ENCODE measurements around the gene PPFIBP2. TPM values are rescaled to one million over a fixed set of nuclear protein-coding genes. Genes with fewer than 3 reads are reported as not detected.

The PPFIBP2 gene
- total RNA-seq, 3 donors from 2014 or later, result 32.3 to 56.1 (median 43.3) TPM

GRCh38 chr11:7596975-7597391 lies 83.2 kb downstream of the PPFIBP2 start:
- TF ChIP-seq POLR2A (IDR thresholded peaks at IDR 0.05) (no peak), POLR2AphosphoS5 (IDR thresholded peaks at IDR 0.05) (peak in 1 of 3 donors; percentile 24)
- TF ChIP-seq, protein P1, sequence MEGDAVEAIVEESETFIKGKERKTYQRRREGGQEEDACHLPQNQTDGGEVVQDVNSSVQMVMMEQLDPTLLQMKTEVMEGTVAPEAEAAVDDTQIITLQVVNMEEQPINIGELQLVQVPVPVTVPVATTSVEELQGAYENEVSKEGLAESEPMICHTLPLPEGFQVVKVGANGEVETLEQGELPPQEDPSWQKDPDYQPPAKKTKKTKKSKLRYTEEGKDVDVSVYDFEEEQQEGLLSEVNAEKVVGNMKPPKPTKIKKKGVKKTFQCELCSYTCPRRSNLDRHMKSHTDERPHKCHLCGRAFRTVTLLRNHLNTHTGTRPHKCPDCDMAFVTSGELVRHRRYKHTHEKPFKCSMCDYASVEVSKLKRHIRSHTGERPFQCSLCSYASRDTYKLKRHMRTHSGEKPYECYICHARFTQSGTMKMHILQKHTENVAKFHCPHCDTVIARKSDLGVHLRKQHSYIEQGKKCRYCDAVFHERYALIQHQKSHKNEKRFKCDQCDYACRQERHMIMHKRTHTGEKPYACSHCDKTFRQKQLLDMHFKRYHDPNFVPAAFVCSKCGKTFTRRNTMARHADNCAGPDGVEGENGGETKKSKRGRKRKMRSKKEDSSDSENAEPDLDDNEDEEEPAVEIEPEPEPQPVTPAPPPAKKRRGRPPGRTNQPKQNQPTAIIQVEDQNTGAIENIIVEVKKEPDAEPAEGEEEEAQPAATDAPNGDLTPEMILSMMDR (IDR thresholded peaks at IDR 0.05), result no peak
- Histone ChIP-seq H3K4me1 (peaks cover 4 to 26% of the 10 kb centered on the region in 2 donors), H3K9me3 (no peaks in the 10 kb centered on the region), H3K27me3 (no peaks in the 10 kb centered on the region), H3K36me3 (no peaks in the 10 kb centered on the region), H3K27ac (peak overlapping the region; percentile 86 to 88), H3K4me3 (peak overlapping the region in 2 of 3 donors; percentile 4 to 30)
- intact Hi-C loops (cut with DNase I; ENCODE audit: low total_unique reads), result no loop called here
- peak in 1 of 2 donors; percentile 82 for DNase-seq (ENCODE audit: low spot score in 2 of 2)

DNA sequence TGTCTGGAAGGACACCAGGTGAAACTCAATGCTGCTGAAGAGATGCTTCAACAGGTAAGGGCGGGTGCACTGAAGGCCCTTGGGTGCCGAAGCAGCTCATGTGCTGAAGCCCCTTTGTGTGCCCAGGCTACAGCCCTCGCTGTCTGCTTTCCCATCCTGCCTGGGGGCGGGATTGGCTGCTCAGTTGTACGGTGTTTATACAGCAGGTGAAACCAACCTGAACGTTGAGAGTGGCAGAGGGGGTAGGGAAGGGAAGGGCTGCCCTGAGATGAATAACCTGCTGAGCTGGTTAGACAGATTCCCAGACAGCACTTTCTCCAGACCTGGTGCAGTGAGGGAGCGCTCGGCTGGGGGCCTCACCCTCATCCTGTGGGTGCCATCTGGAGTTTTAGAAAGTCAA lies 83.8 kb downstream of the PPFIBP2 start:
- Histone ChIP-seq H3K27ac (peak overlapping the region; percentile 86 to 88), H3K4me1 (peaks cover under 1 to 19% of the 10 kb centered on the region in 2 donors)

GRCh38 chr11:7599209-7599608 lies 85.4 kb downstream of the PPFIBP2 start:
- H3K36me3 ChIP-seq, result no peaks in the 10 kb centered on the region
- H3K4me1 ChIP-seq, result peaks cover 0 to 9% of the 10 kb centered on the region in 2 donors
- TF ChIP-seq, protein P1 (IDR thresholded peaks at IDR 0.05), result no peak
- TF ChIP-seq POLR2AphosphoS5 (IDR thresholded peaks at IDR 0.05) (no peak), POLR2A (IDR thresholded peaks at IDR 0.05) (no peak)

More for the DNA sequence above, 83.8 kb downstream of the PPFIBP2 start:
- DNase-seq (ENCODE audit: low spot score in 2 of 2), result peak; percentile 83 to 84
- no peaks in the 10 kb centered on the region for H3K9me3 ChIP-seq
- H3K4me3 ChIP-seq, result peak overlapping the region in 2 of 3 donors; percentile 4 to 30
- intact Hi-C loops (cut with DNase I; ENCODE audit: low total_unique reads), result no loop called here
- H3K36me3 ChIP-seq, result no peaks in the 10 kb centered on the region
- TF ChIP-seq, protein P1 (IDR thresholded peaks at IDR 0.05), result no peak
- TF ChIP-seq POLR2A (IDR thresholded peaks at IDR 0.05), result no peak
- peak in 2 of 3 donors; percentile 46 to 60 for TF ChIP-seq POLR2AphosphoS5 (IDR thresholded peaks at IDR 0.05)
- H3K27me3 ChIP-seq, result no peaks in the 10 kb centered on the region

DNA sequence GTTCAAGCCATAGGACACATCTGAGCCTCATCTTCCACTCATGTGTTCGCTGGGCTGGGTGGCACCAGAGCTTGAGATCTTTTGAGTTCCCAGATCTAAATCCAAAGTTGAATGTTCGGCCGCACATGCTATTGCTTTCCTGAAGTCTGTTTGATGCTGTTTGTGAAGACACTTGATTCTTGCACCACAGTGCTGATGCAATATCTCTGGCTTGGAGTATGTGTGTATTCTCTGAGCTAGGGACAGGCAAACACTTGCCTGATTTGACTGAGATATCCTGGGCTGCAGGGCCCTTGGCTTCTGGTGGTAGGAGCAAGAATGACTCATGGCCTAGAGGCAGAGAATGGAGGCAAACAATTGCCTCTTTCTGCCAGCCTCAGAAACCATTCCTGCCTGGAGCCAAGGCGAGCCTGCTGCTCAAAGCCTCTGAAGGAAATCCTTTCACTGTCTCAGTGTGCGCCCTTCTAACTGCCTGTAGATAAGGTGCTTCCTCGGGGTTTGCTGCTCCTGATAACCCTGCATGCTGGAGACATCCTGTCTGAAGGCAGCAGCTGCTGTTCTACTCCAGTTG lies 86.5 kb downstream of the PPFIBP2 start:
- no peaks in the 10 kb centered on the region for H3K9me3 ChIP-seq
- intact Hi-C loops (cut with DNase I; ENCODE audit: low total_unique reads), result no loop called here
- no peak for TF ChIP-seq POLR2A (IDR thresholded peaks at IDR 0.05)
- TF ChIP-seq, protein P1 (IDR thresholded peaks at IDR 0.05), result peak in 1 of 3 donors; percentile 28
- peak; percentile 81 to 84 (median 84) for TF ChIP-seq POLR2AphosphoS5 (IDR thresholded peaks at IDR 0.05)
- peak overlapping the region in 1 of 3 donors; percentile 15 for H3K4me3 ChIP-seq
- peaks cover 0 to 9% of the 10 kb centered on the region in 2 donors for H3K4me1 ChIP-seq
- H3K27ac ChIP-seq, result peak overlapping the region; percentile 80 to 81
- no peaks in the 10 kb centered on the region for H3K27me3 ChIP-seq
- peak; percentile 70 to 87 for DNase-seq (ENCODE audit: low spot score in 2 of 2)
- H3K36me3 ChIP-seq, result no peaks in the 10 kb centered on the region

More at GRCh38 chr11:7599209-7599608, 85.4 kb downstream of the PPFIBP2 start:
- no peak for DNase-seq (ENCODE audit: low spot score in 2 of 2)
- H3K27ac ChIP-seq, result peak overlapping the region; percentile 65 to 88
- no peaks in the 10 kb centered on the region for H3K27me3 ChIP-seq
- intact Hi-C loops (cut with DNase I; ENCODE audit: low total_unique reads), result no loop called here
- H3K4me3 ChIP-seq, result no peak overlapping the region
- H3K9me3 ChIP-seq, result no peaks in the 10 kb centered on the region

GRCh38 chr11:7603031-7603781 lies 89.4 kb downstream of the PPFIBP2 start:
- TF ChIP-seq POLR2AphosphoS5 (IDR thresholded peaks at IDR 0.05) (no peak), POLR2A (IDR thresholded peaks at IDR 0.05) (no peak)
- TF ChIP-seq, protein P1 (IDR thresholded peaks at IDR 0.05), result no peak
- Histone ChIP-seq H3K9me3 (no peaks in the 10 kb centered on the region), H3K4me3 (no peak overlapping the region), H3K36me3 (no peaks in the 10 kb centered on the region), H3K27ac (peak overlapping the region; percentile 36 to 40), H3K4me1 (no peaks in the 10 kb centered on the region), H3K27me3 (no peaks in the 10 kb centered on the region)
- no peak for DNase-seq (ENCODE audit: low spot score in 2 of 2)
- intact Hi-C loops (cut with DNase I; ENCODE audit: low total_unique reads), result no loop called here

Data from breast epithelium (tissue), 4 donors.